Erythroblast (primary cell): ENCODE measurements around the gene GLIS1.

Source experiments
- GATA1 ChIP-seq: IDR thresholded peaks from 2 replicates; pipeline ENCODE4 v1.6.1; 2011; ENCODE audit warnings: low read depth, mild to moderate bottlenecking, control low read depth, low read length, moderate library complexity
- POLR2A ChIP-seq: IDR thresholded peaks from 2 replicates; pipeline ENCODE4 v1.6.1; 2011; ENCODE audit warnings: mild to moderate bottlenecking, low read length

GRCh38 chr1:53681351-53681976 lies 57.5 kb downstream of the GLIS1 start:
- TF ChIP-seq POLR2A (no peak), GATA1 (no peak)
